CD4-positive, alpha-beta T cell treated with Interleukin-17A for 4 hours (primary cell): ENCODE data around the gene EXOC6.
A peak's percentile ranks its signal among the peaks of the same experiment; 100 is the strongest.
"Not testable (repeated sequence)": the region's sequence is repeated elsewhere in the genome, so short reads cannot be mapped to it uniquely, and the experiment has no call there.

Experiments used
- DNase-seq: peaks from one replicate; pipeline ENCODE4 v3.0.0-alpha.2; 2020; ENCODE audit warnings: mixed read lengths

Gene EXOC6

GRCh38 chr10:92890471-92890870 is 42.2 kb downstream of the EXOC6 start:
- no peak for DNase-seq

DNA sequence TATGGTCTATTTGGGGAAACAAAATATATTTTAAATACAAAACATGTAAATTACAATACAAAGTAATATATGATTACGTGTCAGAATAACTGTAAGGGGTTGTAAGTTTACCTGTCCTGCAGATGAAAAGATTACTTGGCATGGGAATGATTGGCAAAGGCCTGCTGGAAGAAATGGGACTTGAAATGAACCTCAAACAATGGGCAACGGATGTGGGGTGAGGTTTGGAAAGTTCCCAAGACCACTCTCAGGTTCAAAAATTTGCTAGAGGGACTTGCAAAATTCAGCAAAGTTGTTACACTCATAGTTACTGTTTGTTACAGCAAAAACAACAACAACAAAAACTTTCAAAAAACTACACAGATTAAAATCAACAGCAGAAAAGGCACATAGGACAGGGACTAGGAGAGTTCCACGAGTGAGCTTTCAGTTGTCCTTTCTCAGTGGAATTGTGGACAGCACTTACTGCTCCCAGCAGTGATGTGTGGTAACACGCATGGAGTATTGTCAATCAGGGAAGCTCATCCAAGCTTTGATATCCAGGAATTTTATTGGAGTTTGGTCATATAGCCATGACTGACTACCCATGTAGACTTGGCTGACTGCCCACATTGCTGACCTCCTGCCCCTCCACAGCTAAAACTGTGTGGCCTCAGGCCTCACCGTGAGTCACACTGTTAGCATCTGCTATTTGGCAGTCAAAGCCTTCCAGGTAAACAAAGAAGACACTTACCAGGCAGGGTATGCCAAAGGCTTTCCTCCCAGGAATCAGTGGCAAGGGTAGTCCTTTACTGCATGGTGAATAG is 43.8 kb downstream of the EXOC6 start:
- no peak for DNase-seq

GRCh38 chr10:92892691-92893054 is 44.4 kb downstream of the EXOC6 start:
- no peak for DNase-seq

DNA sequence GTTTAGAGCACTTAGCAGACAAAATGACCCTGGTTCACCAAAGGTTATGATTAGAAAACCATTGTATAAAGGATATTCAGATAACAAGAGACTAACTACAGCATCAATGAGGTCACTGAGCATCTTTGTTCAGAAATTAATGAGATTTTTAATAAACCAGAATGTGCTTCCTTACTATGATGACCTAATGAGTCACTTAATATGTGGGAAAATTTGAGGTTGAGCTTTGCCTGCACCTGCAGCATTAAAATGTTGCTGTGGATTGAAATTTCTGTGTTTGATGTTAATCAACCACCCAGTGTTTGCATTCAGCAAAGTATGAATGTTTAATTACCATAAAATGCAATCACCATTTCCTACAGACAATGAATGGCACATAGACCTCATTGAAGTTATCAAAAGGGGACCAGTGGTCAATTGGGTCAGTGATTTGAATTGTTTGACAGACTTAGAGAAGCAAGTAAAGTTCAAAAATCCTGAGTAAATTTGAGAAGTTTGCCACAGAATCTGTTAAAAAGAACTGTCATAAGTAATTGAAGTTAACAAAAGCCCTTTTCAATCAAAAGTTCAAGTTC is 45.8 kb downstream of the EXOC6 start:
- DNase-seq: no peak

- no peak for DNase-seq
These were observed 49.6 kb downstream of the EXOC6 start for GRCh38 chr10:92897916-92898315.

- peak; percentile 23 for DNase-seq
These were observed 53.5 kb downstream of the EXOC6 start for GRCh38 chr10:92901819-92902251.

- no peak for DNase-seq
These were observed 55.3 kb downstream of the EXOC6 start for GRCh38 chr10:92903633-92904032.

DNA sequence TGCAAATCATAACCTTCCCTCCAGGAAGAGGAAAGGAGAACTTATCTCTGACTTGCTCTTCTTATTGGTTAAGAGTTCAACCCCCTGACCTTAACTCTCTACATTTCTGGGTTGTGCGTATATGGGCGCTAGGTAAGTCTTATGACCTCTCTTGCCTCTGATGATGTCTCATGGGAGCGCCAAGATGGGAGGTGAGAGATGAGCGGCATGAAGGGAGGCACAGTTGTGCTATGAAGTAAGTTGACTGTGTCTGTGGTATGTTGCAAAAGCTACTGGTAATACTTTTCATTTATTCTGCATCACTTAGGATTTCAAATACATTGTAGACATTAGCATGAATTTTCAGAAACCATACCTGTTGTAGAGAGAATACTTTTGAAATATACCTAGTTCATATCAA is 59.0 kb downstream of the EXOC6 start:
- no peak for DNase-seq

DNA sequence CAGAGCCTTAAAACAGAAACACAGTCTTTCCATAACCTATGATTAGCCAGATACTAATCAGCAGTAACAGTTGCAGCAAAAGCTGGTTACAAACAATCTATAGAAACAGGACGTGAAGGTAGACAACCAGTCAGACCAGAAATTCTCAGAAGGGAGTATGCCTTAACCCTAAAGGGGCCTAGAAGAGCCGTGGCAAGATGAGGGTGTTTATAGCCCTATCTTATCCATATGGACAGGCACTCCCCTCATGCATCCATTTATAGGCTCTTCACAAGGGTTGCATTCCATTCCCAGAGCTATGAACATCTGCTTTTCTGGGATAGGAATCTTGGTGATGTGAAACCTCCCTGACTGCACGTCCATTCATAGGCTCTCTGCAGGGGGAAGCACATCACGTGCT is 64.3 kb downstream of the EXOC6 start:
- DNase-seq: not testable (repeated sequence)

DNA sequence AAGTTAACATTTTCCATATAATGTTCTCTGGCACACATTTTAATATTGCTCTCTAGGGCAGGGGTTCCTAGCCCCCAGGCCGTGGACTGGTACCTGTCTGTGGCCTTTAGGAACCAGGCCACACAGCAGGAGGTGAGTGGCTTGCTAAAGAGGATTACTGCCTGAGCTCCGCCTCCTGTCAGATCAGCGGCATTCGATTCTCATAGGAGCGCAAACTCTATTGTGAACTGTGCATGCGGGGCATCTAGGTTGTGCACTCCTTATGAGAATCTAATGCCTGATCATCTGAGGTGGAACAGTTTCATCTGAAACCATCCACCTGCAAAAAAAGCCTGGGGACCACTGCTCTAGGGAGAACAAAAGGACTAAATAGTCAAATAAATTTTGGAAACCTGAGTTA is 65.7 kb downstream of the EXOC6 start:
- no peak for DNase-seq

DNA sequence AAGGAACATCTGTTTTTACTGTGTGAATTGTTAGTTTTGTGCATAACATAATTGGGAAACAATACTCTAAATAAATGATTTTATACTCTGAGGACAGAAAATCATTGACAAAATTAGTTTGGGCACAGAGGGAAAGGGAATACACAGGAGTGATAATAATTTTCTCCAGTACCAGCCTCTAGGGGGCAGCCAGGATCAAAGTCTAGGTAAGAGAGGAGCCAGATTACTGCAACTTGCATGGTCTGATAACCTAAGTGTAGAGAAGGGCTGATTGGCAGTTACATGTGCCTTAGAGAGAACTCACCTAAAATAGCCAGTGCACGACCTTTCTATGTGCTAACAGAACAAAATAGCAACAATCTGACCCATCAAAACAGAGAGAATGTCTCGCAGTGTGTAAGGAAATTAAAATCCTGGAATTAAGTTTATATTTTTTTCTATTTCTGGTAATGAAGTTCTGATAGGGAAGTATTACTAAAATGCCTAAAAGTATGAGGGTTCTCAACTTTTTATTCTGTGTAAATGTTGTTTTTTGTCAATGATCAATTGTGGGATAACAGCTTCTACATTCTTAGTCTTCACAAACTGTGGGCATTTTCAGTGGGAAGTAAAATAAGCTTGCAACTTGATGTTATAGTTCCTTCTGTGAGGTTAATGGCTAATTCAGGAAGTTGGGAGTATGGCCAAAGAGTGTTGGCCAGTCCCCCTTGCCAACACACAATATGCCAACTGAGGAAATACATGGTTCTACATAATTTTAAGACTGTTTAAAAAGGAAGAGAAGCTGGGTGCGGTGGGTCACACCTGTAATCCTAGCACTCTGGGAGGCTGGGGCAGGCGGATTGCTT is 66.4 kb downstream of the EXOC6 start:
- DNase-seq: peak; percentile 61

GRCh38 chr10:92915892-92916291 is 67.6 kb downstream of the EXOC6 start:
- no peak for DNase-seq

- DNase-seq: no peak
These were observed 68.1 kb downstream of the EXOC6 start for GRCh38 chr10:92916433-92916832.

GRCh38 chr10:92918603-92919002 is 70.3 kb downstream of the EXOC6 start:
- DNase-seq: no peak

DNA sequence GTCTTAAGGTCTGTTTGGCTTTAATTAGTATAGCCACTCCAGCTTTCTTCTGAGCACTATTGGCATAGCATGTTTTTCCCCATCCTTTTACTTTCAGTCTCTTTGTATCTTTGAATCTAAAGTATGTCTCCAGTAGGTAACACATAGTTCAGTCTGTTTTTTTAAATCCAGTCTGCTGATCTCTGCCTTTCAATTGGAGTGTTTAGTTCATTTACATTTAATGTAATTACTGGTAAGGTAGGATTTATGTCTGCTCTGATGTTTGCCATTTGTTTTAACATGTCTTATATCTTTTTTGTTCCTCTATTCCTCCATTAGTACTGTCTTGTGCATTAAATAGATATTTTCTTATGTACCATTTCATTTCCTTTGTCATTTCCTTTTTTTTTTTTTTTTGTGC is 72.5 kb downstream of the EXOC6 start:
- DNase-seq: no peak

GRCh38 chr10:92923416-92923815 is 75.1 kb downstream of the EXOC6 start:
- DNase-seq: no peak

DNA sequence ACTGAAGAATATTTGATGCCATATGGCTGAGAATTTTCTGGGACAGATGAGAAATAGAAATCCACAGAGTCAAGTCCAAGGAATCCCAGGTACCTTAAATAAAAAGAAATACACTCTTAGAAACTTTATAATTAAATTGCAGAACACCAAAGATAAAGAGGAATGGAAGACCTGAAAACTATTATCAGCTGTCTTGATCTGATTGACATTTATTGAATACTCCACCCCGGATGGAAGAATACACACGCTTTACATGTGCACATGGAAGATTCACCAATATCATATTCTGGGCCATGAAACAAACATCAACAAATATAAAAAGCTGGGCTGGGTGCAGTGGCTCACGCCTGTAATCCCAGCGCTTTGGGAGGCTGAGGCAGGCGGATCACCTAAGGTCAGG is 81.6 kb downstream of the EXOC6 start:
- DNase-seq: no peak

DNA sequence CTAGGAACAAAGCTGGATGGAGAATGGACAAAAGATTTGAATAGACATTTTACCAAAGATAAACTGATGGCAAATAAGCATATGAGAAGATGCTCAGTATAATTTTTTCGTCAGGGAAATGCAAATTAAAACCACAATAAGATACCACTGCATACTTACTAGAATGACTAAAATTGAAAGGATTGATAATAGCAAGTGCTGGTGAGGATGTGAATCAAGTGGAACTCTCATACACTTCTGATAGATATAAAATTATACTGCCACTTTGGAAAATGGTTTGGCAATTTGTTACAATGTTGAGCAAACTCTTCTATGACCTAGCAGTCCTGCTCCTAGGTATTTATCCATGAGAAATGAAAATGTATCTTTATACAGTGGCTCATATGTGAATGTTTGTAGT is 83.3 kb downstream of the EXOC6 start:
- DNase-seq: no peak

DNA sequence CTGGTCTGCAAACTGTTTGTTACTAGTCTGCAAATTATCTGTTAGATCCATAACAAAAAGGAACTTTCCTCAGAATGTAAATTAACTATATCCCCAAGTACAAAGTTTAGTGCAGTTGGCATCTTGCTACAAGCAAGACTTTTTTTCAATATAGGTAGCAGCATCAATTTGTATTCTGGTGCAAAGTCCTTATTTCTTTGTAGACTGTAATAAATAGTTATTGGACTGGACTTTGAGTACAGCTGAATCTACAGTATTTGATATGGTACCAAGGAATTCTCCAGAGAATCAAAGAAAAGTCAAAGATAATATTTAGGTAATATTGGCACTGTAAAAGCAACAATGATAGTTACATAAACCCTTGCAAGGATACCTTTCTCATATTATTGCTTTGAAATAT is 89.6 kb downstream of the EXOC6 start:
- no peak for DNase-seq

DNA sequence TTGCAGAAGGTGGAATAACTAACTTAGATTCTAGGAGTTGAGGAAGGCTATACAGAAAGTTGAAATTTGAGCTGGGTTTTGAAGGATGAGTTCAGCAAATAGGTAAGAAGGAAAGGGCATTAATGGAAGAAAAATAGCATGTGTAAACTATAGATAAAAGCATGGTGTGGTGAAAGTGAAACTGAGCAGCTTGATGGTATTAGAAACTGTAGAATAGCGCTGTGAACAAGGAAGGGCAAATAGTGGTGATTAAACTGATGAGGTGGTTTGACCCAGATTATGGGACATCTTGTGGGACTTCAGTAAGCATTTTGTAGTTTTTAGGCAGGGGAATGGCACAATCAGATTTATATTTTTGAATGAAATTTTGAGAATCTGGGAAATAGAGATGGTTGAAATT is 90.5 kb downstream of the EXOC6 start:
- DNase-seq: no peak

DNA sequence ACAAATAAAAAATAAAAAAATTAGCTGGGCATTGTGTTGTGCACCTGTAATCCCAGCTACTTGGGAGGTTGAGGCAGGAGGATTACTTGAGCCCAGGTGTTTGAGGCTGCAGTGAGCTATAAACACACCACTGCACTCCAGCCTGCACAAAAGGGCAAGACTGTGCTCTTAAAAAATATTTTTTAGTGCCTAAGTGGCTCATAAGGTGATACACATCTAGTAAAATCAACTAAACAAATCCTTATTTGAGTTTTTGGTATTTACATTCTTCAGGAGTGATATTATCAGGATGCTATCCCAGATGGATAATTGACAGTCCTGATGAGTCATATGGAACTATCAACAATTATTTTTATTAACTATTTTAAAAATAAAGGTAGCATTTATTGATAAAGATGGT is 93.9 kb downstream of the EXOC6 start:
- DNase-seq: no peak

- DNase-seq: no peak
These were observed 98.2 kb downstream of the EXOC6 start for GRCh38 chr10:92946491-92946890.

GRCh38 chr10:92952573-92952972 is 104.3 kb downstream of the EXOC6 start:
- not testable (repeated sequence) for DNase-seq
